ENCODE data around the gene FAM193B. TPM values are rescaled to one million over a fixed set of nuclear protein-coding genes. Genes with fewer than 3 reads are reported as not detected.
A peak's percentile ranks its signal among the peaks of the same experiment; 100 is the strongest.

FAM193B gene
- total RNA-seq, 1 donor from 2014 or later: 25.4 TPM

GRCh38 chr5:177478711-177479646 is 75.4 kb downstream of the FAM193B start:
- intact Hi-C loops (cut with DNase I): loop anchor here (2.0 kb wide), 2 partner anchors 18 to 22 kb away; partner anchors contain the start of gene PDLIM7
- peak; percentile 95 for DNase-seq (ENCODE audit: low spot score)

- DNase-seq (ENCODE audit: low spot score): no peak
- intact Hi-C loops (cut with DNase I): loop anchor here (2.0 kb wide), 2 partner anchors 19 to 21 kb away; partner anchors contain the start of gene PDLIM7
Measured at GRCh38 chr5:177477701-177478477, 76.5 kb downstream of the FAM193B start.

GRCh38 chr5:177476531-177477233 is 77.7 kb downstream of the FAM193B start:
- intact Hi-C loops (cut with DNase I): no loop called here
- DNase-seq (ENCODE audit: low spot score): no peak

- DNase-seq (ENCODE audit: low spot score): no peak
- intact Hi-C loops (cut with DNase I): no loop called here
Measured at GRCh38 chr5:177475563-177476427, 78.6 kb downstream of the FAM193B start.

- intact Hi-C loops (cut with DNase I): no loop called here
- no peak for DNase-seq (ENCODE audit: low spot score)
Measured at GRCh38 chr5:177474846-177475562, 79.4 kb downstream of the FAM193B start.

GRCh38 chr5:177474002-177474476 is 80.3 kb downstream of the FAM193B start:
- no peak for DNase-seq (ENCODE audit: low spot score)
- intact Hi-C loops (cut with DNase I): no loop called here

- intact Hi-C loops (cut with DNase I): no loop called here
Measured at GRCh38 chr5:177473443-177474001, 80.8 kb downstream of the FAM193B start, which contains the start of gene DBN1. DBN1 (minus strand) TSS chr5:177473634; CDS start chr5:177473521, 113 bp downstream.

GRCh38 chr5:177472460-177473442 is 81.6 kb downstream of the FAM193B start:
- intact Hi-C loops (cut with DNase I): no loop called here
- DNase-seq (ENCODE audit: low spot score): no peak

More at GRCh38 chr5:177473443-177474001, 80.8 kb downstream of the FAM193B start, which contains the start of gene DBN1:
- no peak for DNase-seq (ENCODE audit: low spot score)

GRCh38 chr5:177471610-177472356 is 82.6 kb downstream of the FAM193B start:
- intact Hi-C loops (cut with DNase I): no loop called here
- DNase-seq (ENCODE audit: low spot score): no peak

- DNase-seq (ENCODE audit: low spot score): no peak
- intact Hi-C loops (cut with DNase I): no loop called here
Measured at GRCh38 chr5:177470759-177471536, 83.4 kb downstream of the FAM193B start.

Other genes starting within 250 kb of the FAM193B start
- gene MXD3, start 242.7 kb downstream of the FAM193B start, total RNA-seq: 1.9 TPM
- gene LMAN2, start 202.9 kb downstream of the FAM193B start, total RNA-seq: 67.5 TPM
- gene RGS14, start 196.6 kb downstream of the FAM193B start, total RNA-seq: 4.3 TPM
- gene SLC34A1, start 170.1 kb downstream of the FAM193B start, total RNA-seq: not detected
- gene PFN3, start 153.9 kb downstream of the FAM193B start, total RNA-seq: not detected
- not detected for gene F12, start 145.0 kb downstream of the FAM193B start, total RNA-seq
- 20.2 TPM for gene GRK6, start 127.9 kb downstream of the FAM193B start, total RNA-seq
- 5.1 TPM for gene PRR7, start 107.7 kb downstream of the FAM193B start, total RNA-seq
- gene DBN1, start 80.9 kb downstream of the FAM193B start, total RNA-seq: 27.5 TPM
- 133 TPM for gene PDLIM7, start 57.0 kb downstream of the FAM193B start, total RNA-seq
- 4.7 TPM for gene DOK3, start 44.7 kb downstream of the FAM193B start, total RNA-seq
- gene DDX41, start 37.6 kb downstream of the FAM193B start, total RNA-seq: 37.9 TPM
- 94.9 TPM for gene TMED9, start 37.6 kb upstream of the FAM193B start, total RNA-seq
- 16.1 TPM for gene B4GALT7, start 45.6 kb upstream of the FAM193B start, total RNA-seq
- gene FAM153A, start 228.3 kb upstream of the FAM193B start, total RNA-seq: 9.3 TPM